IMR-90 (cell line): ENCODE results near the gene VNN1.

ENCODE experiments used
- CTCF ChIP-seq: conservative IDR thresholded peaks from 2 replicates; pipeline ENCODE4 v1.5.1; 2012; ENCODE audit warnings: mild to moderate bottlenecking, low read depth, low read length, improper control_type of control experiment
- FOS ChIP-seq: fragments of 150-350 bp; IDR thresholded peaks from 2 replicates; pipeline ENCODE4 v1.6.1; 2016; ENCODE audit warnings: low read depth, low read length
- MAZ ChIP-seq: IDR thresholded peaks from 2 replicates; pipeline ENCODE4 v1.6.1; 2012; ENCODE audit warnings: low read depth, mild to moderate bottlenecking, low read length, improper control_type of control experiment, moderate library complexity, borderline replicate concordance
- POLR2A ChIP-seq: IDR thresholded peaks from 2 replicates; pipeline ENCODE4 v1.6.1; 2012; ENCODE audit warnings: mild to moderate bottlenecking, low read depth, low read length
- RAD21 ChIP-seq: IDR thresholded peaks from 2 replicates; pipeline ENCODE4 v1.6.1; 2012; ENCODE audit warnings: low read length, improper control_type of control experiment
- RCOR1 ChIP-seq: IDR thresholded peaks from 2 replicates; pipeline ENCODE4 v1.6.1; 2012; ENCODE audit warnings: mild to moderate bottlenecking, low read length, improper control_type of control experiment; ENCODE audit not compliant: insufficient replicate concordance
- RFX5 ChIP-seq: IDR thresholded peaks from 2 replicates; pipeline ENCODE4 v1.8.0; 2012; ENCODE audit warnings: low read depth, mild to moderate bottlenecking, low read length, moderate library complexity

DNA sequence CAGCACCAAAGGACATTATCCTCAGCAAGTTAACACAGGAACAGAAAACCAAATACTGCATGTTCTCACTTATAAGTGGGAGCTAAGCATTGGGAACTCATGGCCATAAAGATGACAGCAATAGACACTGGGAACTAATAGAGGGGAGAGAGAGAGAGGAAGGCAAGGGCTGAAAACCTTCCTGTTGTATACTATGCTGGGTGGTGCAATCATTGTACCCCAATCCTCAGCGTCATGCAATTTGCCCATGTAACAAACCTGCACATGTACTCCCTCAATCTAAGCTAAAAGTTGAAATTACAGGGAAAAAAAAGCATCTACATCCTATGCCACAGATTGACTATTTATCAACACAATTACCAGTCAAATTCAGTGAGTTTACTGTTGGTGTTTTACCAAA lies 20.0 kb upstream of the VNN1 start:
- TF ChIP-seq CTCF (no peak), FOS (no peak), POLR2A (no peak), RCOR1 (no peak), RAD21 (no peak), RFX5 (no peak), MAZ (no peak)
